CD4-positive, alpha-beta T cell (primary cell): Measurements from ENCODE around the gene ADGRG7. TPM values are rescaled to one million over a fixed set of nuclear protein-coding genes. Genes with fewer than 3 reads are reported as not detected.

Experiments
- ATAC-seq: fragments of 200-7000 bp; cut with Tn5 transposase; one replicate; pipeline ENCODE4 v1.10.0; 2022; ENCODE audit warnings: mild to moderate bottlenecking; ENCODE audit not compliant: poor library complexity
- CTCF ChIA-PET: fragments of 350-600 bp; sonication (Branson Sonifier 250); formaldehyde crosslinking; loops from one replicate; lab custom pipeline; 2021; ENCODE audit warnings: antibody characterized with exemption, inconsistent platforms; lab: Charles Lee
- POLR2A ChIA-PET: fragments of 350-600 bp; sonication (Branson Sonifier 250); formaldehyde crosslinking; loops from one replicate; lab custom pipeline; 2021; ENCODE audit warnings: antibody characterized with exemption, inconsistent platforms; lab: Charles Lee
- DNase-seq, 14 experiments: peaks; one replicate each; pipeline ENCODE4 v3.0.0-alpha.2; 2013 to 2020; ENCODE audit warnings: mixed read lengths in 2 of 14
- H3K27ac ChIP-seq, 2 donors: one replicate each; pipeline versions ENCODE4 v1.5.1 to v1.7.0; 2013; ENCODE audit warnings: low read length in 2 of 2, low read depth in 1 of 2, mild to moderate bottlenecking in 1 of 2
- H3K27me3 ChIP-seq, 2 experiments: 1 replicate in 1 of 2; 2 replicates in 1 of 2; pipeline versions ENCODE4 v1.6.1 to v1.7.0; 2013; ENCODE audit warnings: low read length in 2 of 2, control low read depth in 1 of 2, mild to moderate bottlenecking in 1 of 2, moderate library complexity in 1 of 2; ENCODE audit not compliant: insufficient read depth in 2 of 2, control insufficient read depth in 1 of 2
- H3K36me3 ChIP-seq: one replicate; pipeline ENCODE4 v1.6.1; 2013; ENCODE audit warnings: low read length, control low read depth; ENCODE audit not compliant: insufficient read depth
- H3K4me1 ChIP-seq: one replicate; pipeline ENCODE4 v1.6.1; 2013; ENCODE audit warnings: low read length, control low read depth; ENCODE audit not compliant: insufficient read depth
- H3K4me3 ChIP-seq: one replicate; pipeline ENCODE4 v1.5.1; 2013; ENCODE audit warnings: mild to moderate bottlenecking, low read length, moderate library complexity
- H3K9me3 ChIP-seq, 2 experiments: 1 replicate in 1 of 2; 2 replicates in 1 of 2; pipeline versions ENCODE4 v1.6.1 to v1.7.0; 2013; ENCODE audit warnings: low read length in 2 of 2, mild to moderate bottlenecking in 2 of 2, control low read depth in 1 of 2, moderate library complexity in 1 of 2; ENCODE audit not compliant: control insufficient read depth in 1 of 2, insufficient read depth in 1 of 2
- H3K27ac Mint-ChIP-seq: one replicate; pipeline ENCODE4 v1.8.0; 2020; ENCODE audit warnings: mixed read lengths
- H3K27me3 Mint-ChIP-seq: one replicate; pipeline ENCODE4 v1.8.0; 2021; ENCODE audit warnings: mixed read lengths
- H3K36me3 Mint-ChIP-seq: one replicate; pipeline ENCODE4 v1.8.0; 2021; ENCODE audit warnings: low read depth, mixed read lengths
- H3K4me1 Mint-ChIP-seq: one replicate; pipeline ENCODE4 v1.8.0; 2021; ENCODE audit warnings: low read depth, mixed read lengths
- H3K4me3 Mint-ChIP-seq: one replicate; pipeline ENCODE4 v1.8.0; 2020; ENCODE audit warnings: mild to moderate bottlenecking, mixed read lengths
- H3K9me3 Mint-ChIP-seq: one replicate; pipeline ENCODE4 v1.8.0; 2020; ENCODE audit warnings: mixed read lengths
- intact Hi-C, 2 experiments: fragments of 100-400 bp; cut with DNase I in 1 of 2; cut with micrococcal nuclease in 1 of 2; formaldehyde crosslinking; loops; one replicate each; pipeline versions ENCODE4 v1.15.1 to v1.9.0; 2023 to 2025; cut with DNase I, micrococcal nuclease
- total RNA-seq, 174 experiments: library from RNA in 2 of 174; stranded (reverse) in 2 of 174; gene quantifications; one replicate each; pipeline ENCODE4 v1.2.3 and lab custom pipeline; 2021 to 2026
- TF ChIP-seq, protein P1 (sequence below): fragments of 200-600 bp; IDR thresholded peaks from one replicate; pipeline ENCODE4 v1.8.0; 2022; ENCODE audit warnings: antibody characterized with exemption, mild to moderate bottlenecking

ADGRG7 gene
- total RNA-seq, 2 experiments from 2014 or later, result not detected

- no peaks in the 10 kb centered on the region for H3K4me1 ChIP-seq
- H3K4me3 ChIP-seq, result no peak overlapping the region
- CTCF ChIA-PET, result no interaction called here
- H3K36me3 ChIP-seq, result no peaks in the 10 kb centered on the region
- Mint-ChIP-seq H3K9me3 (no peaks in the 10 kb centered on the region), H3K27me3 (peaks cover 76% of the 10 kb centered on the region), H3K36me3 (no peaks in the 10 kb centered on the region), H3K4me1 (no peaks in the 10 kb centered on the region), H3K27ac (no peak overlapping the region), H3K4me3 (no peak overlapping the region)
- peaks cover 9 to 24% of the 10 kb centered on the region in 2 experiments for H3K27me3 ChIP-seq
- TF ChIP-seq, protein P1, sequence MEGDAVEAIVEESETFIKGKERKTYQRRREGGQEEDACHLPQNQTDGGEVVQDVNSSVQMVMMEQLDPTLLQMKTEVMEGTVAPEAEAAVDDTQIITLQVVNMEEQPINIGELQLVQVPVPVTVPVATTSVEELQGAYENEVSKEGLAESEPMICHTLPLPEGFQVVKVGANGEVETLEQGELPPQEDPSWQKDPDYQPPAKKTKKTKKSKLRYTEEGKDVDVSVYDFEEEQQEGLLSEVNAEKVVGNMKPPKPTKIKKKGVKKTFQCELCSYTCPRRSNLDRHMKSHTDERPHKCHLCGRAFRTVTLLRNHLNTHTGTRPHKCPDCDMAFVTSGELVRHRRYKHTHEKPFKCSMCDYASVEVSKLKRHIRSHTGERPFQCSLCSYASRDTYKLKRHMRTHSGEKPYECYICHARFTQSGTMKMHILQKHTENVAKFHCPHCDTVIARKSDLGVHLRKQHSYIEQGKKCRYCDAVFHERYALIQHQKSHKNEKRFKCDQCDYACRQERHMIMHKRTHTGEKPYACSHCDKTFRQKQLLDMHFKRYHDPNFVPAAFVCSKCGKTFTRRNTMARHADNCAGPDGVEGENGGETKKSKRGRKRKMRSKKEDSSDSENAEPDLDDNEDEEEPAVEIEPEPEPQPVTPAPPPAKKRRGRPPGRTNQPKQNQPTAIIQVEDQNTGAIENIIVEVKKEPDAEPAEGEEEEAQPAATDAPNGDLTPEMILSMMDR, result no peak
- H3K9me3 ChIP-seq, result no peaks in the 10 kb centered on the region
- no peak for DNase-seq
- no peak overlapping the region for H3K27ac ChIP-seq
- POLR2A ChIA-PET, result no interaction called here
- no peak for ATAC-seq
- intact Hi-C loops, result no loop called here
Observed at GRCh38 chr3:100697723-100698285, 88.4 kb downstream of the ADGRG7 start.

GRCh38 chr3:100698736-100699135 is 89.3 kb downstream of the ADGRG7 start:
- no peaks in the 10 kb centered on the region for H3K9me3 Mint-ChIP-seq
- TF ChIP-seq, protein P1, result no peak
- H3K4me1 ChIP-seq, result no peaks in the 10 kb centered on the region
- CTCF ChIA-PET, result no interaction called here
- H3K4me1 Mint-ChIP-seq, result no peaks in the 10 kb centered on the region
- H3K27ac Mint-ChIP-seq, result no peak overlapping the region
- peaks cover 85% of the 10 kb centered on the region for H3K27me3 Mint-ChIP-seq
- no peak for ATAC-seq
- H3K4me3 ChIP-seq, result no peak overlapping the region
- DNase-seq, result no peak
- intact Hi-C loops, result no loop called here
- no peaks in the 10 kb centered on the region for H3K9me3 ChIP-seq
- H3K27ac ChIP-seq, result no peak overlapping the region
- no peaks in the 10 kb centered on the region for H3K36me3 ChIP-seq
- H3K27me3 ChIP-seq, result peaks cover 9 to 19% of the 10 kb centered on the region in 2 experiments
- no peak overlapping the region for H3K4me3 Mint-ChIP-seq
- H3K36me3 Mint-ChIP-seq, result no peaks in the 10 kb centered on the region
- POLR2A ChIA-PET, result no interaction called here

DNA sequence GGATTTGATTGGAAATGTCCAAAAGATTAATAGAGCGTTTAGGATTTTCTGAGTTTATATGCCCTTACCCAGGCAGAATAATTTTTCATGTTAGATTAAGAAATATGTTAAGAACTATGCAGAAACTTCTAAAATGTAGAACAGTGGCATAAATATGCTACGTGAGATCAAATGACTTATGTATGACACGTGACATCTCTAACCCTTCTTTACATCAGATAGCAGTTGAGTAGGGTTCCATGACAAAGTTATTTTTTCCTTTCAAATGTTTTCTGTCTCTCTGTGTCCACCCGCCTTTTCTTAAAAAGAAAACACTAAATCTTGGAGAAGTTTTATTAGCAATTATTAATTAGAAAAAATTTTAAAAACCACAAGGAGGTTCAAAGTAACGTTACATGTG is 91.3 kb downstream of the ADGRG7 start:
- no peak overlapping the region for H3K4me3 Mint-ChIP-seq
- peaks cover 5 to 7% of the 10 kb centered on the region in 2 experiments for H3K27me3 ChIP-seq
- no peaks in the 10 kb centered on the region for H3K36me3 Mint-ChIP-seq
- TF ChIP-seq, protein P1, result no peak
- intact Hi-C loops, result loop anchor here in 1 of 2 experiments (10.0 kb wide), 1 partner anchor 874 kb away; the partner anchor contains the start of gene PCNP
- no peak for ATAC-seq
- H3K4me1 ChIP-seq, result no peaks in the 10 kb centered on the region
- H3K27ac ChIP-seq, result no peak overlapping the region
- H3K9me3 Mint-ChIP-seq, result no peaks in the 10 kb centered on the region
- no peak overlapping the region for H3K27ac Mint-ChIP-seq
- H3K9me3 ChIP-seq, result no peaks in the 10 kb centered on the region
- H3K27me3 Mint-ChIP-seq, result peaks cover 72% of the 10 kb centered on the region
- no peak for DNase-seq
- no peaks in the 10 kb centered on the region for H3K4me1 Mint-ChIP-seq
- no peak overlapping the region for H3K4me3 ChIP-seq
- no peaks in the 10 kb centered on the region for H3K36me3 ChIP-seq
- ChIA-PET CTCF (no interaction called here), POLR2A (no interaction called here)
